ENCODE measurements around the gene EPHA8.
A peak's percentile ranks its signal among the peaks of the same experiment; 100 is the strongest.

The EPHA8 gene

DNA sequence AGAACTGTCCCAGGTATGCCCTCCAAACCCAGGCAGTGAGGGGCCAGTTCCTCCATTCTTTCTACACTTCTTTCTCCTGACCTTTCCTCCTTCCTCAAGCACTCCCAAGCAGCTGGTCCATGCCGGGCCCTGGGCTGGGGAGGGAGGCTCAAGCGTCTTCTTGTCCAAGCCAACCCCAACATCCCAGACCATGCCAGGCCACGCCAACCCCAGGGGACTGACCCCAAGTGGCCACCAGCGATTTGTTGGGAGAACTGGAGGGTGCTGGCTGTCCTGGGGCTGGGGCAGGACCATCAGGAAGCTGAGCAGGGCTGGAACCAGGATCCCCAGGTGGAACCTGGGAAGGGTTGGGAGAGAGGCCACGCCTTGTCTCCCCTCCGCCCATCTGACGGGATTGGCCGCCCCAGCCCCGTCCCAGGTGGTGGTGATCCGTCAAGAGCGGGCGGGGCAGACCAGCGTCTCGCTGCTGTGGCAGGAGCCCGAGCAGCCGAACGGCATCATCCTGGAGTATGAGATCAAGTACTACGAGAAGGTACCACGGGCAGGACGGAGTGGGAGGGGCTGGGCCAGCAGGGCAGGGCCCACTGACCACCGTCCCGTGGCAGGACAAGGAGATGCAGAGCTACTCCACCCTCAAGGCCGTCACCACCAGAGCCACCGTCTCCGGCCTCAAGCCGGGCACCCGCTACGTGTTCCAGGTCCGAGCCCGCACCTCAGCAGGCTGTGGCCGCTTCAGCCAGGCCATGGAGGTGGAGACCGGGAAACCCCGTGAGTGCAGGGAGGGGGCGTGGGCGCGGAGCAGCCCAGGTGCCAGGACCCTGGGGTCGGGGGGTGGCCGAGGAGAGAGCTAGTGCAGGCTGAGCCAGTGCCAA is 29.9 kb downstream of the EPHA8 start:
- no peak for DNase-seq (ENCODE audit: low read depth)

DNA sequence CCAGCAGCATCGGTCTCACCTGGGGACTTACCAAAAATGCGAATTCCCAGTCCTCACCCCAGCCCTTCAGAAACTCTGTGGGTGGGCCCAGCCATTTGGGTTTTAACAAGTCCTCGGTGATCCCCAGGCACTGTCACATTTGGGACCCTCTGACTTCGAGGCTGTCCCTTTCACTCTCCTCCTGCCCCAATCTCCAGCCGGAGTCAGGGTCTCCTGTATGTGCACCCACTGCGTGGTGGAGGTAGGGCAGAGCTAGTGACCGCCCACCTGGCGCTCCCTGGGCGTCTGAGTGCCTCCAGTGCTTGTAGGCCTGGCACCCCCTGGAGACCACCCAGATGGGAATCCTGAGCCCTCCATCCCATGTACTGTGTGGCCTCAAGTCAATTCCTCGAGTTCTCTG is 31.1 kb downstream of the EPHA8 start:
- no peak for DNase-seq (ENCODE audit: low read depth)

DNA sequence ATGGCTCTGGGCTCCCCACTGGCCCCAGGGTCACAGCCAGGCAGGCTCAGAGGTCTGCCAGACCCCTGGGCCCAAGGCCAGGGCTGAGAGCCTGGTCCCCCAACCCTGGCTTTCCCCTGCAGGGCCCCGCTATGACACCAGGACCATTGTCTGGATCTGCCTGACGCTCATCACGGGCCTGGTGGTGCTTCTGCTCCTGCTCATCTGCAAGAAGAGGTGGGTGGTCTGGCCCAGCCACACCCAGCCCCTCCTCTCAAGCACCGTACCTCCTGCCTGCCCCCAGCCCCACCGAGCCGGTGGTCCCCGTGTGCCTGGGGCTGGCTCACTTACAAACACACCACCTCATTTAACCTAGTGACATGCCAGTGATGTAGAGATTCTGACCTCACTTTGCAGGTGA is 31.8 kb downstream of the EPHA8 start:
- DNase-seq (ENCODE audit: low read depth), result no peak

DNA sequence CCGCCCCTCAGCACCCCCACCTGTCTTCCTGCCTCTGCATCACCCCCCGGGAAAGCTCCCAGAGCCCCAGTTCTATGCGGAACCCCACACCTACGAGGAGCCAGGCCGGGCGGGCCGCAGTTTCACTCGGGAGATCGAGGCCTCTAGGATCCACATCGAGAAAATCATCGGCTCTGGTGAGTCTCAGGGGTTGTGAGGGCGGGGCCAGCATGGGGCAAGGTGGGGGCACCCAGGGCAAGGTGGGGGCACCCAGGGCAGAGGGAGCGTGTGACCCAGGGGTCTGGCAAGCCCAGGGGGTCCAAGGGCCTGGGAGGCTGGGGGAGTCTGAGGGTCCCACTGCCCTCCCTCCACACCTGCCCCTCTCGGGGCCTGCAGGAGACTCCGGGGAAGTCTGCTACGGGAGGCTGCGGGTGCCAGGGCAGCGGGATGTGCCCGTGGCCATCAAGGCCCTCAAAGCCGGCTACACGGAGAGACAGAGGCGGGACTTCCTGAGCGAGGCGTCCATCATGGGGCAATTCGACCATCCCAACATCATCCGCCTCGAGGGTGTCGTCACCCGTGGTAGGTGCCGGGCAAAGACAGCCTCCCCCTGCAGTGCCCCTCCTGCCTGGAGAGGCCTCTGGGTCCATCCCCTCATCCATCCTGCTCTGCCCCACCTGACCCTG is 34.1 kb downstream of the EPHA8 start:
- no peak for DNase-seq (ENCODE audit: low read depth)

DNA sequence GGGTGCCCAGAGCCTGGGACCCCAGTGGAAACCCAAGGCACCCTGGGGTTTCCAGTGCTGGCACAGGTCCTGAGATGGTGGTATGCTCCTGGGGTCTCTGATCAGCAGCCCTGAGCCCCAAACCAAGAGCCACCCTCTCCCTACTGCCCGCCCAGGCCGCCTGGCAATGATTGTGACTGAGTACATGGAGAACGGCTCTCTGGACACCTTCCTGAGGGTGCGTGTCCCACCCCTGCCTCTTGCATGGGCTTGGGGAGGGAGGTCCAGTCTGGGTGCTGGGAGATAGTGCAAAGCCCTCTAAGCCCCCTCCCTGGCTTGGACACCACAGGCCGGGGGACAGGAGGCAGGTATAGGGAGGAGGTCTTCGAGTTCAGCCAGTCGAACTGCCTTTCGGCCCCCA is 34.7 kb downstream of the EPHA8 start:
- DNase-seq (ENCODE audit: low read depth), result no peak

DNA sequence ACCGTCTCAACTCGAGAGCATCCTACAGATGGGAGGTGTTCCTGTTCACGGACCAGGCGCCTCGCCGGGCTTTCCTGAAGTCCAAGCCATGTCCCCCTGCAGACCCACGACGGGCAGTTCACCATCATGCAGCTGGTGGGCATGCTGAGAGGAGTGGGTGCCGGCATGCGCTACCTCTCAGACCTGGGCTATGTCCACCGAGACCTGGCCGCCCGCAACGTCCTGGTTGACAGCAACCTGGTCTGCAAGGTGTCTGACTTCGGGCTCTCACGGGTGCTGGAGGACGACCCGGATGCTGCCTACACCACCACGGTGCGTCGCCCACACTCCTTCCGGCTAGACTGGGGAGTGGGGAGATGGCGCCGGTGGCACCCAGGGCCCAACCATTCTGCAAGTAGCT is 35.4 kb downstream of the EPHA8 start:
- DNase-seq (ENCODE audit: low read depth), result no peak

DNA sequence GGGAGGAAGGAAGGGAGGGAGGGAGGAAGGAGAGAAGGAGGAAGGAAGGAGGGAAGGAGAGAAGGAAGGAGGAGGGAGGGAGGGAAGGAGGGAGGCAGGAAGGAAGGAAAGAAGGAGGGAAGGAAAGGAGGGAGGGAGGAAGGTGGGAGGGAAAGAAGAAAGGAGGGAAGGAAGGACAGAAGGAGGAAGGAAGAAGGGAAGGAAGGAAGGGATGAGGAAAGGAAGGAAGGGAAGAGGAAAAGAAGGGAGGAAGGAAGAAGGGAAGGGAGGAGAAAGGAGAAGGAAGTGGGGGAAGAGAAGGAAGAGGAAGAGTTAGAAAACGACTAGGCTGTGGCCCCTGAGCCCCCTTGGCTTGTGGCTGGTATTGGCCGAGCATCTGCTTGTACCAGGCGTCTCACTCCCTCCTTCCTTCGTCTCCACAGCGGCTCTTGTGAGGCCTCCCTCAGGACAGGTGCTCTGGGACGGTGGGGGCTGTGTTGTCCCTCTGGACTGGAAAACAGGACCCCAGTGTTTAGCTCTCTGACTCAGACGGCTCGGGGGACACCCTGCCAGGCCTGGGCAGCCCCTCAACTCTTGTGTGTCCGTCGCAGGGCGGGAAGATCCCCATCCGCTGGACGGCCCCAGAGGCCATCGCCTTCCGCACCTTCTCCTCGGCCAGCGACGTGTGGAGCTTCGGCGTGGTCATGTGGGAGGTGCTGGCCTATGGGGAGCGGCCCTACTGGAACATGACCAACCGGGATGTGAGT is 37.0 kb downstream of the EPHA8 start:
- no peak for DNase-seq (ENCODE audit: low read depth)

DNA sequence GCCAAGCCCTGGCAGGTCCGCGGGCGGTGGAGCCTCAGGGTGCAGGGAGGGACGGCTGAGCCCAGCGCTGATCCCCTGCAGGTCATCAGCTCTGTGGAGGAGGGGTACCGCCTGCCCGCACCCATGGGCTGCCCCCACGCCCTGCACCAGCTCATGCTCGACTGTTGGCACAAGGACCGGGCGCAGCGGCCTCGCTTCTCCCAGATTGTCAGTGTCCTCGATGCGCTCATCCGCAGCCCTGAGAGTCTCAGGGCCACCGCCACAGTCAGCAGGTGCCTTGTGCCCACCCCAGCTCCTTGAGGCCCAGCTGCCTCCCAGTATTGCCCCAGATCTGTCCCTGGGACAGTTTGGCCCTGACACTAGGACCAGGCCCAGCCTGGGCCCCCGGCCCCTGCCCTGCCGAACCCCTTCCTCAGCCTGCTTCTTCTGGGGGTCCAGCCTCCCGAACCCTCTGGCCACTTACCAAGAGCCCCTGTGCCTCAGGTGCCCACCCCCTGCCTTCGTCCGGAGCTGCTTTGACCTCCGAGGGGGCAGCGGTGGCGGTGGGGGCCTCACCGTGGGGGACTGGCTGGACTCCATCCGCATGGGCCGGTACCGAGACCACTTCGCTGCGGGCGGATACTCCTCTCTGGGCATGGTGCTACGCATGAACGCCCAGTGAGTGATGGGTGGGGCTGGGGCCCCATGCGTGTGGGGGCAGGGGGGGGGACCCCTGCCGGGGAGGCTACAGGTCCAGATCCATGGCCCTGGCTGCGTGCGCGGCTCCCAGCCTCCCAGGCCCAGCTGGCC is 37.7 kb downstream of the EPHA8 start:
- DNase-seq (ENCODE audit: low read depth), result no peak

DNA sequence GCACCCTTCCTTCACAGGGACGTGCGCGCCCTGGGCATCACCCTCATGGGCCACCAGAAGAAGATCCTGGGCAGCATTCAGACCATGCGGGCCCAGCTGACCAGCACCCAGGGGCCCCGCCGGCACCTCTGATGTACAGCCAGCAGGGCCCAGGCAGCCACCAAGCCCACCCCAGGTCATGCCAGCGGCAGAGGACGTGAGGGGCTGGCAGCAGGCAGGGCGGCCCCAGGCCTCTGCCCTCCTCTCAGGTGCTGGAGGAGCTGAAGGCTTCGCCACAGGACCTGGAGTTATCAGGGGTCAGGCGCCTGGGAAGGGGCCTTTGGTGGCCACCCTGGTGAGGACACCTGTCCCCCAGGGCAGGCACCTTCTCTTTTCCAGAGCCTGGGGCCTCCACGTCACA is 38.3 kb downstream of the EPHA8 start:
- DNase-seq (ENCODE audit: low read depth), result no peak

DNA sequence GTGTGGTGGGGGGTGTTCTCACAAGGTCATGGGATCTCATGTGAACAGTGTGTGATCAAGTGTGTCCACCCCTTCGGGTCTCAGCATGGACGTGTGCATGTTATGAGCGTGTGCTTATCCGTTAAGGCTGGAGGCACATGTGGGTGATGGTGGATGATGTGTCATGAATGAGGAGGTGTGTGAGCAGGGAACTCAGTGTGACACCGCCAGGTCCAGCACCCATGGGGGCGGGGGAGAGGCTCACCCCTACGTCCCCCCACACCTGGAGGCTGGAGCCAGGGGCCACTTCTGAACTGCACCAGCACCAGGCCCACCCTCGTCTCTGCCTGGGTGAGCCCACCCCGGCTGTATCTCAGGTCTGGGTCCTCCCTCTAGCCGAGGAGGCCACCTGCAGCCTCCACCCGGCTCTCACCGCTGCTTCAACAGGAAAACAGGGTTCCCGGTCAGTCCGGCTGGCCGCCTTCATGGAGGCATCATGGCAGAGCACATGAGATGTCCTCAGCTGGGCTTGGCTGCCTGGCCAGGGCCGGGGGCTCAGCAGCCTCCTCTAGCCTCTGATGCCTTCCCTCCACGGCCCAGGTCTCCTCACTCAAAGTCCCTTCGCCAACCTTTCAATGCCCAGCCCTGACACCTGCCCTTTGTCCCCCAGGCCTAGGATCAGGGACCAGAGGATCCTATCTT is 38.9 kb downstream of the EPHA8 start:
- DNase-seq (ENCODE audit: low read depth), result no peak

DNA sequence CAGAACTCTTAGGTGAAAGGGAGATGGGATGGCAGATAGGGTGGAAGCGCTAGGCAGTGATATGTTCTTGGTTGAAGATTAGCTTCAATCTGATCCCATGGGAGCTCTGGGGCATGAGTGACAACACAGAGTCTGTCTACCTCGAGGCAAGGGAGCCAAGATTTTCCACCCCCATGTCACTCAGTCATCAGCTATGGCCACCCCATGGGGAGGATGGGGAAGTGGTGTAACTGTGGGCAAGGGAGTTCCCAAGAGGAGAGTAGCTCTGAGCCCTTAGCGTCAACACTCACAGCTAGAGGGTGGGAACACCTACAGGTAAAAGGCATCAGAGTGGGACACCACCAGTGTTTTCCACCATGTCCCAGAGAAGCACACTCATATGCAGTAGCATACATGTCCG is 42.9 kb downstream of the EPHA8 start:
- DNase-seq (ENCODE audit: low read depth), result no peak

DNA sequence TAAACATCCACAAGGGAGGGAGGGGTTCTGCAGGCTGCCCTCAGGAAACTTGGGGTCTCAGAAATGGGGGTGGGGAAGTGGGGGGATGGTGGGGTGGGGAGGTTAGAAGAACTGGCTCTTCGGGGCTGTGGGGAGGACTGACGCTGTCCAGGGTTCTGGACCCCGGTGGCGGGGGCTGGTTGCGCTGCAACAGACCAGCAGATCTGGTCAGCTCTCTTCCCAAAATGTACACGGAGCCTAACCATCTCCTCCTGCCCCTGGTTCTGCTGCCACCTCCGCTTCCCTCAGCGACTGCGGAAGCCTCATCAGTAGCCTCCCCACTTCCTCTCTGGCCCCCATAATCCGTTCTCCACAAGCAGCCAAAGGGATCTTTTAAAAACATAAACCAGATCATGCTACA is 43.9 kb downstream of the EPHA8 start:
- DNase-seq (ENCODE audit: low read depth), result no peak

DNA sequence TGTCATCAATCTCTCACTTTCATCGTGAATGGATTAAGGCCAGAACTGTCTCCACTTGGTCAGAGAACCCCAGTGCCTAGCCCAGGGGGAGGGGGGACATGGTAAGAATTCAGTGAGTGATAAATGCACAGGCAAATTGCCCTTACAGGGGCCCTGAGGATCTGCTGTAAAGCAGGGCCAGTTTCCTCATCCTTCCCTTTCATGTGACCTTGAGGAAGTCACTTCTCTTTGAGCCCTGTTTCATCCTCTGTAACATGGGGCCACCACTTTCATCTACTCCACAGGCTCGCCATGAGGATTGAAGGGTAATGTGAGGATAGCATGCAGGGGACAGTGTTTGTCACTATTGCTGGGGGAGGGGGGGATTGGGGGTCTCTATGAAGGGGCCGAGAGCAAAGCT is 45.1 kb downstream of the EPHA8 start:
- no peak for DNase-seq (ENCODE audit: low read depth)

DNA sequence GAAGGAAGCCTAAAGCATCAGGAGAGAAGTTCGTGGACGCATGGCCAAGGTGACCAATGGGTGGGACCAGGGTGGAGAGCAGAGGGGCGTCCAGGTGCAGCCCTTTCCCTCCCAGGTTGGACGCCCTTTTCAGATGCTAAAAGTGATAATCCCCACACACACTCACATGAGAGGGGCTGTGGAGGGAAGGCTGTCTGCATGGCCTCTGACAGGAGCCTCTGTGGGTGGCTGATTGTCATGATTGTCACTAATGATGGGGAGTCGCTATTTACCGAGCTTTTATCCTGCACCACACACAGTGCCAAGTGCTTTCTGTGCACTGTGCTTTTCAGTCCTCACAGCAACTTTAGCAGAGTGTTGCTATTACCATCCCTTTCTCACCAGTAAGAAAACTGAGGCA is 46.0 kb downstream of the EPHA8 start:
- DNase-seq (ENCODE audit: low read depth), result no peak

DNA sequence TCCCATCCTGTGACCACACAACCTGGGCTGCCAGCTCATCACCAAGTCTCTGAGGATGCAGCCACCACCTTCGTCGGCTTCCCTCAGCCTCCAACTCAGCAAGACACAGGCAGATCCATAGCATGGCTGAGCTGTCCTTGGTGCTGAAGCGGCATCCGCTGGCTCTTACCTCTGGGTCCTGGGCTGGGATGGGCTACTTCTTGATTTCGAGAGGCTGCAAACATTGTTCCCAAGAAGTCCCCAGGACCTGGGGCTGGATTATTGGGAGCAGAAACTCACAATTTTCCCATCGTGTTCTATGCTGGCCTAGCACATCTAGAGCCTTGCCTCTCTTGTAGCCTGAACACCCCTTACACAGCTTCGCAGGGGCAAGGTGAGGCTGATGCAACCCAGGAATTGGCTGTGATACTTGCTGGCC is 48.2 kb downstream of the EPHA8 start:
- DNase-seq (ENCODE audit: low read depth), result peak; percentile 16

DNA sequence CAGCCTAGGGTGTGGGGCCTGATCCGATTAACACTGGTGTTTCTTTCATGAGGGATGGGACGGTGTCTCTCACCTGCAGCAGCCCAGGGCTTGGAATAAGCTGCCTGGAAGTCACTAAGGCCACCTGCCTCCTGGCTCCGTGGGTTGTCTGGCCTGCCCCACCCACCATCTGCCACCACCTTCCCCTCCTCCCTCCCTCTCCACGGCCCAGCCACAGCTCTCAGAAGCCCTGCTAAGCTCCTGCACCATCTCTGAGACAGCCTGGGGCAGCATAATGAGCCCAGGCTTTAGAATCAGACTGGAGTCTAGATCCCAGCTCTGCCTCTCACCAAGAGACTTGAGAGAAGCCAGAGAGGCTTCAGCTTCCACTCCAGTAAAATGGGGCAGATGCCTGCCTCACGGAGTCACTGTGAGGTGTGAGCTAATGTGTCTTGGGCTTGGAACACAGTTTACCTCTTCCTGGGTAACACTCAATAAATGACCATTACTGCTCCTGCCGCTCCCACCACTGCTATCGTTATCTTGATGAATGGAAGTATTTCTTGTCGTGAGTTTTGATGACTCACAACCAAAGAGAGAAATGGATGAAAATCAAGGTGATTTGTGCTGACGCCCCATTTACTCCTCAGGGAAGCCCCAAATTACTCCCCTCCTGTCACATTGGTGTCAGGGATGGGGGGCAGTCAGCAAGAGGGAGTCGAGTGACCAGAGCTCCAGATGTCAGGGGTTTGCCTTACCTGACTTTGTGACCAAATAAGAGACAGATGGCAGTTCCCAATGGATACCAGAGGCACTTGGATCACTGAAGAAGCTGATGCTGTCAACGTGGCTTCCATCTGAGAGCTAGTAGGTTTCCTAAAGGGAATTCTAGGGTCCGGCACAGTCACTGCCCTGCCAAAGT is 49.6 kb downstream of the EPHA8 start:
- DNase-seq (ENCODE audit: low read depth), result no peak

DNA sequence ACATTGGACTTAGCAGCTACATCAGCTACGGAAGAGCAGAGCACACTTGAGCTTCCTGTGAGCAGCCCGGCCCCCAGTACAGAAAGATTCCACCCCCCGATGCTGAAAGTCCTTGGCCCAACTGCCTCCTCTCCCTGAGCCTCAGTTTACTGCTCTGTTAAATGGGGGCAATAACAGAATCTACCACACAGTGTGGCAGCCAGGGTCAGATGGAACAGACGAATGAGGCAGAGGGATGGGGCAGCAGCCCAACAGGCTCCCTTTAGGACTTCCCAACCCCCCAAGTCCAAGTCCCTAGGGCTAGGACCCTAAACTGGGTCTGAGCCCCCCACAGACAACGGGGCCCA is 50.3 kb downstream of the EPHA8 start:
- DNase-seq (ENCODE audit: low read depth), result no peak

DNA sequence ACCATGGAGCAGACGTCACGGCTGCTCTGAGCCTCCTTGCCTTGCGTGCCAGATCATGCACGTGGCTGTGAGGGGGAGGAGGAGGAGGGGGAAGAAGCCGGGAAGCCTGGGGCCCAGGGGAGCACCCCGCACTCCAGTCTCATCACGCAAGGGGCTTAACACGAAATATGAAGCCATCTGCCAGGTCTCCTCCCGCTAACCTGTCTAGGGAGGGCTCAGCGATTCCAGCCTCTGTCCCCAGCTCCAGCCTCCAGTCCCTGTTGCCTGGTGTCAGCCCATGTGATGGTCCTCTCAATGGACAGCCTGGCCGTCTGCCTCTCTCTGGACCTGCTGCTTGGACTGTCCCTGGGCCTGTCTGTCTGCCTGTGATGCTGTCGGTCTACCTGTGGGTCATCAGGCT is 50.7 kb downstream of the EPHA8 start:
- DNase-seq (ENCODE audit: low read depth), result no peak

DNA sequence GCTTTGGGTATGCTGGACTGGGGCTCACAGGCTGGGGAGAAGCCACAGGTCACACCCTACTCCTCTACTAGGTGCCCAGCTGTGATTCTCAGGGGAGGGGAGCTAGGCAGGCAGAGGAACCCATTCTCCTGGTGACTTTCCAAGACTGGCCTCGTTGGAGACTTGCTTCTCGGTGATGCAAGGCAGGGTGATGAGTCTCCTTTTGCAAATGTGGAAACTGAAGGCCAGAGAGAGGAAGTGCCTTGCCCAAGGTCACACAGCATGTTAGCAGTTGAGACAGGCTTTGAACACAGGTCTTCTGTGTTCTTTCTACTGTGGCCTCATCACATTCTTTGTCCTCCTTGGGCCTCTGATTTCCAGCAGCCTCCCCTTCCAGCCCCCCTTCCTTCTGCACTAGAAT is 52.6 kb downstream of the EPHA8 start:
- no peak for DNase-seq (ENCODE audit: low read depth)

DNA sequence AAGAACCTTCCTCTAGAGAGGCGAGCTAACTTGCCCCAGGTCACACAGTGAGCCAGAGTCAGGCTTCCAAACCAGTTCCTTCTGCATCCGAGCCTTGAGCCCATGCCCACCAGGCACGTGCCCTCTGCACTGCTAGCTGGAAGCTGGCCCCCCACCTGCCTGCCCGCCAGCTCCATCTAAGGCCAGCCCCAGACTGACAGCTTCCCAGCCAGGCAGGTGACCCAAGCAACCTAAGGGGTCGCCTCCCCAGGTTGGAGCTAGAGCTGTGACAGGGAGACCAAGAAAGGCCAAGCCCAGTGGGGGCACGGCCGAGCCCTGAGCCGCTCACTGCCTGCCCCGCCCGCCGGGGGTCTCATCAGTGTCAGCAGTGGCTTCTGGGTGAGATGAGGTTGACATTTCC is 53.3 kb downstream of the EPHA8 start:
- DNase-seq (ENCODE audit: low read depth), result no peak

DNA sequence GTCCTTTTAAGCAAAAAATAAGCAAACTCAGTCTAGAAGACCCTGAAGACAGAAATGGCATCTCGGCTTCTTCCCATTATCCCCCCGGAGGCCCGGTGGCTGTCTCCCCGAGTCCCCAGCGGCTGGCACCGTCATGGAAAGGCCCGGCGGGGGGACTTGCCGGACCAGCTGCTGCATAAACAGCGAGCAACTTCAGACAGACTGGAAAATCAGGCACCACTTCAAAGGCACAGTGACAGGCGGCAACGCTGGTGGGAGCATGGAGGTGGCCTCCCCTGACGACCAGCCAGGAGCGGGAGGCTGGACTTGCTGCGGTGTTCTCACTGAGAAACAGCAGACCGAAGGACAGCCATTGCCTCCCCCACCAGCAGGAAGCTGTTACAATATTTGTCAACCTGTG is 54.8 kb downstream of the EPHA8 start:
- DNase-seq (ENCODE audit: low read depth), result no peak
